Effector memory CD4-positive, alpha-beta T cell (primary cell): ENCODE results near the gene BNIPL.

Source experiments
- DNase-seq, 3 donors: peaks; one replicate each; pipeline ENCODE4 v3.0.0-alpha.2; 2020
- H3K27ac ChIP-seq: 2 replicates; pipeline ENCODE4 v1.7.0; 2013; ENCODE audit warnings: mild to moderate bottlenecking, low read length, moderate library complexity; ENCODE audit not compliant: insufficient read depth, poor library complexity, severe bottlenecking
- H3K27me3 ChIP-seq: replicated peaks from 2 replicates; pipeline ENCODE4 v1.7.0; 2013; ENCODE audit warnings: mild to moderate bottlenecking, low read length; ENCODE audit not compliant: insufficient read depth, control insufficient read depth, poor library complexity, severe bottlenecking
- H3K36me3 ChIP-seq: 2 replicates; pipeline ENCODE4 v1.7.0; 2013; ENCODE audit warnings: mild to moderate bottlenecking, low read length, moderate library complexity; ENCODE audit not compliant: control insufficient read depth, insufficient read depth
- H3K4me1 ChIP-seq: 2 replicates; pipeline ENCODE4 v1.7.0; 2013; ENCODE audit warnings: low read length, mild to moderate bottlenecking; ENCODE audit not compliant: control insufficient read depth, insufficient read depth, poor library complexity, severe bottlenecking
- H3K4me3 ChIP-seq: 2 replicates; pipeline ENCODE4 v1.7.0; 2013; ENCODE audit warnings: low read length, low read depth, mild to moderate bottlenecking; ENCODE audit not compliant: insufficient read depth, poor library complexity, severe bottlenecking
- H3K9me3 ChIP-seq: 2 replicates; pipeline ENCODE4 v1.7.0; 2013; ENCODE audit warnings: mild to moderate bottlenecking, low read length, moderate library complexity; ENCODE audit not compliant: control insufficient read depth
- total RNA-seq, 3 donors: gene quantifications; one replicate each; lab custom pipeline; 2026; lab: John Stamatoyannopoulos, UW

The BNIPL gene
- 0.35 to 1.2 (median 0.44) reads per million in 3 donors for total RNA-seq

GRCh38 chr1:151036356-151036755, at the start of gene BNIPL:
BNIPL (plus strand) TSS chr1:151036586; CDS start chr1:151036726, 140 bp downstream.
- Histone ChIP-seq H3K27me3 (no peaks in the 10 kb centered on the region), H3K27ac (no peak within 1 kb of the TSS), H3K36me3 (peaks cover 16% of the 10 kb centered on the region), H3K4me3 (no peak within 1 kb of the TSS), H3K9me3 (no peaks in the 10 kb centered on the region), H3K4me1 (no peaks in the 10 kb centered on the region)
- DNase-seq = no peak

- no peaks in the 10 kb centered on the region for H3K4me1 ChIP-seq
- H3K27me3 ChIP-seq = no peaks in the 10 kb centered on the region
- no peaks in the 10 kb centered on the region for H3K36me3 ChIP-seq
- no peak overlapping the region for H3K27ac ChIP-seq
- no peak overlapping the region for H3K4me3 ChIP-seq
- no peak for DNase-seq
- H3K9me3 ChIP-seq = no peaks in the 10 kb centered on the region
These were observed 48.5 kb upstream of the BNIPL start for GRCh38 chr1:150987924-150988323.

GRCh38 chr1:150992626-150993025, 43.8 kb upstream of the BNIPL start:
- peaks cover 13% of the 10 kb centered on the region for H3K36me3 ChIP-seq
- no peaks in the 10 kb centered on the region for H3K27me3 ChIP-seq
- no peaks in the 10 kb centered on the region for H3K4me1 ChIP-seq
- H3K4me3 ChIP-seq = no peak overlapping the region
- H3K9me3 ChIP-seq = no peaks in the 10 kb centered on the region
- H3K27ac ChIP-seq = no peak overlapping the region
- DNase-seq = no peak

GRCh38 chr1:150994248-150994647, 42.1 kb upstream of the BNIPL start:
- no peaks in the 10 kb centered on the region for H3K27me3 ChIP-seq
- H3K36me3 ChIP-seq = peaks cover 28% of the 10 kb centered on the region
- H3K9me3 ChIP-seq = no peaks in the 10 kb centered on the region
- no peak for DNase-seq
- no peaks in the 10 kb centered on the region for H3K4me1 ChIP-seq
- no peak overlapping the region for H3K27ac ChIP-seq
- no peak overlapping the region for H3K4me3 ChIP-seq

GRCh38 chr1:150995460-150995859, 40.9 kb upstream of the BNIPL start:
- no peak overlapping the region for H3K27ac ChIP-seq
- no peaks in the 10 kb centered on the region for H3K27me3 ChIP-seq
- peaks cover 33% of the 10 kb centered on the region for H3K36me3 ChIP-seq
- no peak for DNase-seq
- no peak overlapping the region for H3K4me3 ChIP-seq
- no peaks in the 10 kb centered on the region for H3K4me1 ChIP-seq
- H3K9me3 ChIP-seq = no peaks in the 10 kb centered on the region

GRCh38 chr1:150995896-150996295, 40.5 kb upstream of the BNIPL start:
- H3K4me3 ChIP-seq = no peak overlapping the region
- H3K27me3 ChIP-seq = no peaks in the 10 kb centered on the region
- peaks cover 37% of the 10 kb centered on the region for H3K36me3 ChIP-seq
- DNase-seq = peak in 1 of 3 donors; percentile 18
- no peaks in the 10 kb centered on the region for H3K9me3 ChIP-seq
- no peaks in the 10 kb centered on the region for H3K4me1 ChIP-seq
- H3K27ac ChIP-seq = no peak overlapping the region

- no peak overlapping the region for H3K27ac ChIP-seq
- peaks cover 4% of the 10 kb centered on the region for H3K4me1 ChIP-seq
- H3K36me3 ChIP-seq = peaks cover 43% of the 10 kb centered on the region
- no peaks in the 10 kb centered on the region for H3K9me3 ChIP-seq
- H3K4me3 ChIP-seq = no peak overlapping the region
- DNase-seq = no peak
- H3K27me3 ChIP-seq = no peaks in the 10 kb centered on the region
These were observed 39.1 kb upstream of the BNIPL start for GRCh38 chr1:150997126-150997872.

GRCh38 chr1:150997949-150998348, 38.4 kb upstream of the BNIPL start:
- H3K27me3 ChIP-seq = no peaks in the 10 kb centered on the region
- no peak overlapping the region for H3K4me3 ChIP-seq
- peaks cover 10% of the 10 kb centered on the region for H3K4me1 ChIP-seq
- H3K9me3 ChIP-seq = no peaks in the 10 kb centered on the region
- DNase-seq = no peak
- H3K27ac ChIP-seq = no peak overlapping the region
- peaks cover 45% of the 10 kb centered on the region for H3K36me3 ChIP-seq

- H3K4me3 ChIP-seq = no peak overlapping the region
- H3K9me3 ChIP-seq = no peaks in the 10 kb centered on the region
- DNase-seq = no peak
- H3K4me1 ChIP-seq = peaks cover 23% of the 10 kb centered on the region
- no peaks in the 10 kb centered on the region for H3K27me3 ChIP-seq
- no peak overlapping the region for H3K27ac ChIP-seq
- peaks cover 45% of the 10 kb centered on the region for H3K36me3 ChIP-seq
These were observed 37.2 kb upstream of the BNIPL start for GRCh38 chr1:150999051-150999674.

GRCh38 chr1:150999926-151000325, 36.5 kb upstream of the BNIPL start:
- H3K9me3 ChIP-seq = no peaks in the 10 kb centered on the region
- no peak for DNase-seq
- H3K27me3 ChIP-seq = no peaks in the 10 kb centered on the region
- H3K27ac ChIP-seq = no peak overlapping the region
- no peak overlapping the region for H3K4me3 ChIP-seq
- peaks cover 25% of the 10 kb centered on the region for H3K4me1 ChIP-seq
- peaks cover 45% of the 10 kb centered on the region for H3K36me3 ChIP-seq
